ENCODE results near the gene TRDMT1.
"Not testable (repeated sequence)": the region's sequence is repeated elsewhere in the genome, so short reads cannot be mapped to it uniquely, and the experiment has no call there.

The TRDMT1 gene

DNA sequence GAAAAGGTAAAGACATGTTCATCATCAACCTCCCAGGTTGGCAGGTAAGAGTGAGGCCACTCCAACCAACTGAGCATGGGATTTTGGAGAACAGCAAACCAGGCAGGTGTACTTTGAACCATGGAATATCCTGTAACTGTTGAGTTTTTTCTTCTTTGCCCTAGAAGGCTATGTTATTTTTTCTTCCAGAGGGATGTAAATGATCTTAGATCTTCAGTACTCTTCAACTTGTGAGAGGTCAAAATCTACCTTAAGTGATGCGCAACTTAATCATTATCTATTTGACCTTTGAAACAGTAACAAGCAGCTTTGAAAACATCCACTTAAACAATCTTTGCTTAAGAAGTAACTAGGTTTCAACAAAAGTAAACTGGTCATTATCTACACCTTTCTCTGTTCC lies 71.7 kb downstream of the TRDMT1 start, which contains the start of gene CUBN:
Gene CUBN, minus strand, starts transcription at position 71 of the 400 bp plus-strand sequence. Its CDS starts 46 bp downstream, at position 25.
- no peak for DNase-seq (ENCODE audit: low read depth)

DNA sequence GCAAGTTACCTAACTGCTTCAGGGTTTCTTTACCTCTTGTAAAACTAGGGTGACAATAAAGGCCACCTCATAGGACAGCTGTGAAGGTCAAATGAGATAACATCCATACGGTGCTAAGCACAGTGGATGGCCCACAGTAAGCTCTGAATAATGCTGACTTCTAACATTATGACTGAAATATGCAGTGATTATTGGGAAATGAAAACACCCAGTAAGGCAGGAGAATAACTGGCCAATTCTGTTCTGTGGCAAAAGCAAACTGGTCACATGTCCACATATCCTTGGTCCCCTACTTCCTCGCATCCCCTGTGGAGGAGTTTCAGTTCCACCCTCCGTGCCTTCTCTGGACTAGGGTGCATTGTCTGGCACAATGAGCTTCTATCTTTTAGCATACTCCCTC lies 73.2 kb downstream of the TRDMT1 start:
- no peak for DNase-seq (ENCODE audit: low read depth)

DNA sequence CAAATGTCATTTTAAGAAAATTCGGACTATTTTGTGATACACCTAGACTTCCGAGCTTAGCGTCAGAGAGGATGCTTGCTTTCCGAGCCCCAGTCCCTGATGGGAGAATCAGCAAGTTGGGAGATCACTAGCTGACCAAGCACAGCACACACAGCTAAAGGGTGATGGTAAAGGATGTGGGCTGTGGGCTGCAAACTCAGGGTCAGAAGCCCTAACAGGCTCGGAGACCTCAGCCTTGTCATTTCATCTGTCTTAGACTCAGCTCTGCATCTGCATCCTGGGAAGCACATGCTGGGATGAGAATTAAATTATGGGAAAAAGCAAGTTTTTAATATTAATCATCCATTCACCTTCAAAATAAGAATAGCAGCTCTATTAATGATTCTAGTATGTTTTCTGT lies 75.1 kb downstream of the TRDMT1 start:
- DNase-seq (ENCODE audit: low read depth): no peak

DNA sequence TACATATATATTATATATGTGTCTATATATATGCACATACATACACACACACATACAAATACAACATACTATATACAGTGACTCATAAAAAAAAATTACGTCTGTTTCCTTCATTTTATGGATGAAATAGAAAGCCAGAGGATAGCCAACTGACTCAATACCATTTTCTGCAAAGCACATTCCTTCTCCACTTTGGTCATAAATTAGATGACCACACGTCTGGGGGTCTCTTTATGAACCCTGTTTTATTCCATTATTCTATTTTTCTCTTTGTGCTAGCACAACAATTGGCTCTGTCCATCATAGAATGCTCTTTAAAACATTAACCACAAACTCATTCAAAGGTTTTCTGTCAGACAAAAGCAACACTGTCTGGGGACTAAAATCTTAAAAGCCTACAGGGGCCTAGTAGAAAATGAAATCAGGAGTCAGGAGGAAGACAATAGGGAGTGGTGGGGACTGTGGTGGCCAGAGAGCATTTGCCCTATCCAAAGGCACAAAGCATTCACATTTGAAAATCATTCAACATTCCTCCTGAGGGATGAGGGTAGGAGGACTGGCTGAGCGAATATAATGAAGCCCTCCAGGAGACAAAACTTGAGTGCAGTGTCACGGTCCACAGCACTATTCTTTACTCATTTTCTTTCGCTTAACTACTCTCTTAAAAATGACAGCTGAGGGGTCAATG lies 76.1 kb downstream of the TRDMT1 start:
- no peak for DNase-seq (ENCODE audit: low read depth)

DNA sequence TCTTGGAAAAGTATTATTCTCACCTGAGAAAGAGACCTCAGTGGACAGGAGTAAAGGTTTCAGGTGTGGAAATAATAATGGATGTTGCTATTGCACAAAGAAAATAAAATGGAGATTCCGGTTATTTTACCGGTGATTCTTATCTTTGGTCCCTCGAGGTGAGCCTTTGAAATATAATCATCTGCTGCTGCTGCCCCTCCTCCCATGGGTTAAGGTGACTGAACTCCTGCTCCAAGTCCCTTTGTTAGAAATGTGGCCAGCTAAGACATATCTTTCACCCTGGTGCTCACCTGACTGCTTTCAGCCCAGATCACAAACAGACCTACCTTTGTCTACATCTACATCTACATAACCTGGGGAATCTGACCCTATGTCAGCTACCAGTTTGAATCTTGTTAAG lies 77.5 kb downstream of the TRDMT1 start:
- no peak for DNase-seq (ENCODE audit: low read depth)

DNA sequence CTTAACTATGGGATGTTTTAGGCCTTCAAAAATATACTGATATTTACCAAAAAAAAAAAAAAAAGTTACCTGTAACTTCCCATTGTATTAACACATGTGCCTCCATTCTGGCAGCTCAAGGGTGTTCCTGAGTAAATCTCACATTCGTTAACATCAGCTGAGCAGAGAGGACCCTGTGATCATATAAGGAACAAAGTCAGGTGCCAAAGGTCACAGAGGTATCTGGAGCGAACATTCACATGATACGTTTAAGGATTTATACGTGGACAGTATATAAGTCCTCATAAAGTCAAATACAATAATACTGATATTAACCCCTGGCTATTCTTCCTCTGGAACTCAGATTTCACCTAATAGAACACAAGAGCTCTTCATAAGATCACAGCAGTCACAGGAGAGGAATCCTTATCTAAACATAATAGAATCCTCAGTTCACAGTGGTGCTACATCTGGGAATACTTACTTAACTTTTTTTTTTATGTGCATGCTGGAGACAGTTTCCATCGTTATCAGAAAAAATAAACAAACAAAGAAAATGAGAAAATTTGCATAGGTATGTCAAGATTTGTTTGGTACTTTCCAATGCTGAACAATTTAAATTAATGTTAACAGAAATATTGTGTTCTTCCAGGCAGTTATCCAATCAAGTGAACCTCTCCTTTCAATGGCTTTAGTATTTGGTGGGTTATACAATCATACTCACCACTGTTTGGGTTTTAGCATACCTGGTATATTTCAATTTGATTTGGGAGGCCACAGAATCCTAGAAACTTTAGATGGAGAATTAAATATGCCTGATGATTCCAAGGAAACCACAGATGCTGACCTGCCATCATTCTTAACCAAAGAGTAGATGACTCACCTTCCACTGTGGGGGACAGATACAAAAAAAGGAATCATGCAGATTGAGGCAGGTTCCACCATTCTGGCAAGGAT lies 78.5 kb downstream of the TRDMT1 start:
- peak; percentile 89 for DNase-seq (ENCODE audit: low read depth)

DNA sequence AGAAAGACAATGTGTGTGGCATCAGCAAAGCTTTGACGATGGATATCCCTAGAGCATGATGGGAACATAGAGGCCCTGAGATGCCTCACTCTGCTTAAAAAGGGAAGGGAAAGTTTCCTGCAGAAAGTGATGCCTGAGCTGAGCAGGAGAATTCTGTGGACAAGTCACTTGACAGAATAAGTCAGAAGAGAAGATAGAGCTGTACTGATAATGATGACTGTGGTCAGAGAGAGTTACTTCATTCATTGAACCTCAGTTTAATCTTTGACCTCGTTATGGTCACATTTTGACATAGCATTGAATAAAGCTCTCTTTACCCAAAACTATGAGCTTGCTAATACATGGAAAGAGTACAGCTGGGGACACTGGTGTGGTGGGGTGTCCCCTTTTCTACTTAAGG lies 79.4 kb downstream of the TRDMT1 start:
- peak; percentile 44 for DNase-seq (ENCODE audit: low read depth)

DNA sequence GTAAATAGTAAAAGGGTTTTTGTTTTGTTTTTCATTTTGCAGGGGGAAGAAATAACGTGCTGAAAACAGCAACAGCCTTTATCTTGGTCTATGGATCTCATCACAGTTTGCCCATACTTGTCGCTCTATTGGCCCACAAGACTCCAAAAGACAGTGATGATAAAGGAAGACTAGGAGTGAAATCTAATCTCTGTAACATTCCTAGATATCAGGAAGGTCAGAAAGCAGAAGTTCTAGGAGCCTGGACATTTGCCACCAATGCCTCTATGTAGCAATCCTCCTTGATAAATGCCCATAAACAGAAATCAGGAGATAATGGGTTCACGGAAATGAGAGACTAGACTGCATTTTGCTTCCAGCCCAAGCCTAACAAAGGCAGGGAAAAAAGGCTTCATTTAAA lies 80.8 kb downstream of the TRDMT1 start:
- DNase-seq (ENCODE audit: low read depth): no peak

DNA sequence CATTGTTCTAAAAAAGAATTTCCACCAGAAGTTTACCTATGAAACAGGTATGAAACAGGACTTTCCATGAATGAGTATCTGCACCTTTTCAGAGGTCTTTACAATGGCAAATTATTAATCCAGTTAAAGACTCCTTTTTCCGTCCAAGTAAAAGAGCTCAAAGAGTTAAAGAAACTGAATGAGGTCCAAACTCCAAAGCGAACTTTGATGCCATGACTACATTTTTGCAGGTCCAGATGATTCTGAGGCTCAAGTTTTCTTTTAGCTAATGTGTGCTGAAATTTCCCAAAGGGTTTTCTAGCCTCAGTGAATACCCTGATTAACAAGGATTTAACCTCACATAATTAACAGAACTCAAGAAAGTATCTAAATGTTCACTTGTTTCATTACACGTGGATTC lies 81.6 kb downstream of the TRDMT1 start:
- DNase-seq (ENCODE audit: low read depth): no peak

DNA sequence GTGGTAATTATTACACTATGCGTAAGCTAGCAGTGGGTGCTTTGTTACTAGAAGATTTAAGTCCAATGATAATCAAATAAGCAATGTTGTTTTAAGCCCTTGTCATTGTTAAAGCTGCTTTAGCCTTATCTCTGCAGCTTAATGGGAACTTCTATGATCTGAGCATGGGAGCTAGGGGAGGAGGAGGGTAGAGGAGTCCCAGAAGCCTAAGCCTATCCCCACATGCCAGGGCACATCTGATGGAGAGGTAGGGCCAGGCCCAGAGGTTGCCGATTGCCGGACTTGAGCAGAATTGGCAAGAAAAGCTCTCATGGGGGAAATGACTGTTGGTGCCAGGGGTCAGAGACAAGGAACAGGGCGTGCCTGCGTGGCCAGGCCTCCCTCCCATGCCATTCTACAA lies 85.3 kb downstream of the TRDMT1 start:
- DNase-seq (ENCODE audit: low read depth): no peak

DNA sequence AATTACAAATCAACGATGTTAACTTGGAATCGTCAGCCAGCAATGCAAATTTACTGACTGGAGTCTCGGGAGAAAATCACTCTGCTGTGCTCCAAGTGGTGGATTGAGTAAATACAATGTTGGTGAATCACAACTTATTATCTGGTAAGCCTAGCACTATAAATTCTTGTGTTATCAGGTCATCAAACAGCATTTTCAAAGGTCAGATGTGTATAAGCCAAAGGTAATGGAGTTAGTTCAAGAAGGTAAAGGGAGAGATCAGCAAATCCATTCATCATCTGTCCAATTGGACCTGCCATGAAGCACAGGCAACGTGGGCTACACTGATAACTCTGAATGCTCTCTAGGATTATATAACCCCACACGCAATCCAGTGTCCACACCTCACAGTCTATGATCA lies 85.8 kb downstream of the TRDMT1 start:
- DNase-seq (ENCODE audit: low read depth): peak; percentile 70

DNA sequence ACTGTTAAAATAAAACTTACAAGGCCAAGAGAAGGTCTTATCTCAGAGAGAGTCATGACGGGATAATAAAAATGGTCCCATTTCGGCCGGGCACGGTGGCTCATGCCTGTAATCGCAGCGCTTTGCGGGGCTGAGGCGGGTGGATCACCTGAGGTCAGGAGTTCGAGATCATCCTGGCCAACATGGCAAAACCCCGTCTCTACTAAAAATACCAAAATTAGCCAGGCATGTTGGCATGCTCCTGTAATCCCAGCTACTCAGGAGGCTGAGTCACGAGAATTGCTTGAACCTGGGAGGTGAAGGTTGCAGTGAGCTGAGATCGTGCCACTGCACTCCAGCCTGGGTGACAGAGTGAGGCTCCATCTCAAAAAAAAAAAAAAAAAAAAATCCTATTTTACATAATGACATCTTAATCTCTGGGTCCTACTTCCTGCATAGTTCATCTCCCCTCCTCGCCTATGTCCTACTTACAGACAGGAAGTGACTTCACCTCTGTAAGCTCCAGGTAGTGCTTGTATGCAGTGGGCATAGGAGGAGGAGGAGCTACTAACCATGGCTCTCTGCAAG lies 86.5 kb downstream of the TRDMT1 start:
- not testable (repeated sequence) for DNase-seq (ENCODE audit: low read depth)

DNA sequence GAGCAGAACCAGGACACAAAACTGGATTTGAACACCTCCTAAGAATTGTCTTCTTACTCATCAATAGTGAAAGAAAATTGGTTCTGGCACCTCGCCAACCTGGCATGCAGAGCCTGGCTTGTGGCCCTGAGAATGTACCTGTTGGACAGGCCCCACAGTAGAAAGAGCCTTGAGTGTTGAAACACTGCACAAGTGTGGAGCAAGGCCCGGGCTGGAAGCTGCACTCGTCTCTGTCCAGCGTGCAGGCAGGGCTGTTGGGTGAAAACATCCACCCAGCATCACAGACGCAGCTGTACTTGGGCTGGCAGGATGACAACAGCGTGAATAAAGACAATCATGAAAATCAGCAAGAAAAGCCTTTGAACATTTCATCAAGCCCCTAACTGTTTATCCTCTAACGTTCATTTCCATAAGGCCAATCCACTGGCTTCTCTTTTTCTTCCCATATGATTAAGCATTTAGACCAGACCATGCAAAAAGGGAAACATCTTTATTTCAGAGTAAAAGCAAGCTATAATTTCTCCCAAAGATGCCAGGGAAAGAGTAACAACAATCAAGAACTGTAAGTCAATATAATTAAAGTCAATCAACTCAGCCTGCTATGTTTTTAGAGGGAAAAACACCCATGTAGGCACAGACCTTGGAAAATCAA lies 87.5 kb downstream of the TRDMT1 start:
- DNase-seq (ENCODE audit: low read depth): peak; percentile 57

DNA sequence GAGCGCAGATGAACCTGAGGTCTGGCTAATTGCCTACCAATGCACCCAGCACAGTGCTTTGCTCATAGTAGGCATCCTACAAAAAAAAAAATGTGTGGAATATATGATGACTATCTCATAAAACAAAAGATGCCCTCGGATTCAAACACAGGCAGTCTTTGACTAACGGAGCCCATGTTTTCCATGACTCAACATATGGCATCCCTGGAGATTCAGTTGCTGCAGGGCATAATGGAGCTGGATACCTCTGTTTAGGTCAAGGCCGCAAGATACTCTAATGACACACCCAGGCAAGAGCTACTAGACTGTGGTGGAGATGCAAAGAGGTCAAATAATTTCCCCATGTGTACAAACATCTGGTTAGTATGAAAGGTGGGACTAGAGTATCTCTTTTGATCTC lies 88.1 kb downstream of the TRDMT1 start:
- DNase-seq (ENCODE audit: low read depth): peak; percentile 73

DNA sequence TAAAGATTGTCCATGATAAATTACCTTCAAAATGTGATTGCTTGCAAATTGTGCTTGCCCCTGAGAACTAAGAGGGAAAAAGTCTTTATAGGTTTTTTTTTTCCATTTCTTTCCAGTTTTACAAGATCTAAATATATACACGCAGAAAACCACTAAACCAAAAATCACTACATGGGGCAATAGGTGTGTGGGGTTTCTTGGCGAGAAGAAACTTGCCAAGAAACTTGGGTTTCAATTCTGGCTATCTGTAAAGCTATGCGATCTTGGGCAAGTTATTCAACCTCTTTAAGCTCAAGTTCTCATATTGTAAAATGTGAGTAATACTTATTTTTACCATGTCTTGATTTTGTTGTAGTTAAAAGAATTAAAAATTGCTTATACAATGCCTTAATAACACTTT lies 88.9 kb downstream of the TRDMT1 start:
- DNase-seq (ENCODE audit: low read depth): no peak

DNA sequence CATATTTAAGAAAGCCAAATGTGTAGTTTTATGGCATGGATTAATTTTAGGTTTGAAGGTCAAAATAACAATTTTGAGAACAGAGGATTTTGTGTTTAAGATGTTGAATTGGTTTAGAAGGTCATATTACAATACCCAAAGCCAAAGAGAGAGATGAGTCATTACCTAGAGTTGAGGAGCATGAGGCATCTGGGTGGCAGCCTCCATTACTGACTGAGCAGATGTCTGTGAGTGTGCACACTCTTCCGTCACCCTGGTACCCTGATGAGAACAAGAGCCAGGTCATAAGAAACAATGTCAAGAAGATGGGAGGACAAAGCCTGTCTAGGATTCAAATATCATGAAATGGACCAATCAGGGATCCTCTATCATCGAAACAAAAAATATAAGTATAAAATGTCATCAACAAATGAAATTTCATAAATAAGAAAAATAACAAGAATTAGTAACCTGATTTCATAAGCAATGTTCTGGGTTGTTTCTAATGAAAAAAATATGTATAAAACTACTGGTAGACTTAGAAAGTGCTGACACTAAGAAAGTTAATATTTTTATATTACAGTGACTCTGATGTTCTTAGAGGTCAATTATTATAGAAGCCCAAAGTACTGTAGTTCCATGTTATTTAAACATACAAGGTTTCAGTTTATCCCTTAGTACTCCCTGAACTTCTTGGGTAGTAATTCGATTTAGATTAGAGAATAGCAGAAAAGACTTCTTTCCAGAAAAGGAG lies 91.8 kb downstream of the TRDMT1 start:
- DNase-seq (ENCODE audit: low read depth): peak; percentile 76

DNA sequence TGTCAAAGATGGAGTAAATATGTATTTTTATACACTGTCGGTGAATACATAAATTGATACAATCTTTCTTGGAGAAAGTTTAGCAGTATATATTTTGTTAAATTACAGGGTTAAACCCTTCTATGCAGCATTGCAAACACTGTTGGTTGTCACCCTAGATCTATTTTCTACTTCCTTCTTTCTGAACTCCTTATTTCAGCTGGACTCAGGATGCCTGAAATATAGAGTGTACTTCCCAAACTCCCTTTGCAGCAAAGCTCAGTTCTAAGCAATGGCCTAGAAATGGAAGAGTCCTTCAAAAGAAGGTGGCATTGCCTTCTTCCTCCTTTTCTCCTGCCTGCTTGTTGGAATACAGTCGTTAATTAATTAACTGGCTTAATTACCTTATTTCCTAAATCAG lies 92.4 kb downstream of the TRDMT1 start:
- no peak for DNase-seq (ENCODE audit: low read depth)

DNA sequence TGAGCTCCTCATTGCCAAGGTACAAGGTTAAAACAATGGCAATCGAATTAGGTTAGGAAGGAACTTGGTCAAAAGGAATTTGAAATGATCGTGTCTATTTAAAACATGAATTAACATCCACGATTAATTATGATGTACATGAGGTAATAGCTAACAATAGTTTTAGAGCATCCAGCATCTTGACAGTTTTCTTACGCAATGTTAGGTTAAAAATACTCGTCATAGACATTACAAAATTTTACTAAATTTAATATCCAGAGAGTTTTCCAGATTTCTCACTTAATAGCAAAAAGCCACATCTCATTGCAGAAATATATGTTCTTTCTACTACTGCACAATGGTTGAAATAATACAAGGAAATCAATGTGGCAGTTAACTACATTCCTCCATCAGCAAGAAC lies 94.5 kb downstream of the TRDMT1 start:
- DNase-seq (ENCODE audit: low read depth): no peak

DNA sequence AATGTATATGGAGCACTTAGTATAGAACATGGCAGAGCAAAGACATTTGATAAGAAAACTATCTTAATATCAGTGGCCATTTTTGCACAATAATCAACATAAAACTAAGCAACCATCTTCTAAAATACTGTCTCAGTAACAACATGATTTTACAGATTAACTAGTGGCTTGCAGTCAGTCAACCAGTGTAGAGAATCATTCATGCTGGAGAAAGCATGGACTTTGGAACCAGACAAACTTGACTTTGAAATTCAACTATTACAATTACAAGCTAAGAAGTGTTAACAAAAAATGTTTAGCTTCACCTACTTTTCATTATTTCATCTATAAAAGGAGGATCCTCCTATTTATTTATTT lies 99.6 kb downstream of the TRDMT1 start:
- DNase-seq (ENCODE audit: low read depth): no peak

DNA sequence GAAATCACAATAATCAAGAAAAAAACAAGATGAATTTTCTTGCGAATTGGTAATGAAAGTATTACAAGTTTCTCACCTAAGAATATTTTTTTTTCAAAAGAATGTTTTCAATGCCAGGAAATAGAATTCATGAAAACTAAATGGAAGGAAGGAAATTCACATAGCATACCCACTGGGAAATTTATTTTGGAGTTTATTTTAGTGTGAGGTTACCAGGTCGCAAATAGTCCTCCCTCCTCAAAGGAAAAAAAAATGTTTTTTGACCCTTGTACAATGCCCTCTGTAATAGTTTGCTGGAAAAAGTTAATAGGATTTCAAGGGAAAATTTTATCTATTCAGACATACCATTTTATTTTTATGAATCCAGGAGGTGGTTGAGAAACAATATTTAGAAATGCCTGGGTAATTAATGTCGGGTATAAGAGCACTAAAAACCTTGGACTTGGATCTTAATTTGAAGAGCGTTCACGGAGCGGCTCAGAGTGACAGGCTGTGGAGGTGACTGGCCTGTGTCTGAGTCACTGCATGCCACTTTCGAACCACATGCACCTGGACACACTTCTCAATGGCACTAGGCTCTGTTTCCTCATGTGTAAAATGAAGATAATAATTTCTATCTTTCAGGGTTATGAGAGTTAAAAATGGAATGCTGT lies 100.1 kb downstream of the TRDMT1 start:
- no peak for DNase-seq (ENCODE audit: low read depth)

DNA sequence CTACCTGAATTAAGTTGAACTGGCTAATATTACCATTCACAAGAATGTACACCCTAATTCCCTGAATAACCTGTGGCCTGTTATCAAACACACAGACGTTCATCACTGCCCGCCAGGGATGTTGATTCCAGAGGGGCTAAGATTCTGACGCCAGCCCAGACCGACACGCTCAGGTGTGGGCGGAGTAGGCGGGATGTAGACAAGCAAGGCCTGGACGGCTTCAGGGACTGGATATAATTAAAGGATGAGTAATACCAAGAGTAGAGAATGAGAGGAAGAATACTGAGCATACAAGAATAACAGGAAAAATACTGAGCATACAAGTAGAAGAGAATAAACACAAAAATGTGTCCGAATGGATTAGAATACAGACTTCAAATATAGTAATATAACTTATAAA lies 100.9 kb downstream of the TRDMT1 start:
- DNase-seq (ENCODE audit: low read depth): no peak

Data from EH (cell line).